ENCODE measurements around the gene IGDCC3.

Gene IGDCC3

GRCh38 chr15:65377976-65378366, at the start of gene IGDCC3:
TSS of gene IGDCC3 (minus strand) at chr15:65378002. CDS start at chr15:65377788, 214 bp downstream.
- no peak for DNase-seq

GRCh38 chr15:65426216-65426853, 48.5 kb upstream of the IGDCC3 start:
- no peak for DNase-seq

- DNase-seq, result no peak
These were observed 46.9 kb upstream of the IGDCC3 start for GRCh38 chr15:65424683-65425082.

GRCh38 chr15:65423976-65424679, 46.3 kb upstream of the IGDCC3 start:
- DNase-seq, result no peak

- DNase-seq, result no peak
These were observed 45.6 kb upstream of the IGDCC3 start for GRCh38 chr15:65423150-65423975.

- DNase-seq, result peak; percentile 46
These were observed 43.8 kb upstream of the IGDCC3 start for GRCh38 chr15:65421360-65422215.

GRCh38 chr15:65420975-65421359, 43.2 kb upstream of the IGDCC3 start:
- no peak for DNase-seq

- DNase-seq, result no peak
These were observed 40.8 kb upstream of the IGDCC3 start for GRCh38 chr15:65418596-65418995.

GRCh38 chr15:65416845-65417416, 39.1 kb upstream of the IGDCC3 start:
- DNase-seq, result no peak

GRCh38 chr15:65414841-65415621, 37.2 kb upstream of the IGDCC3 start:
- DNase-seq, result no peak

GRCh38 chr15:65413760-65414144, 36.0 kb upstream of the IGDCC3 start:
- DNase-seq, result no peak

- DNase-seq, result no peak
These were observed 35.4 kb upstream of the IGDCC3 start for GRCh38 chr15:65413051-65413759.

- DNase-seq, result no peak
These were observed 34.8 kb upstream of the IGDCC3 start for GRCh38 chr15:65412556-65412955.

GRCh38 chr15:65411465-65412071, 33.8 kb upstream of the IGDCC3 start:
- DNase-seq, result no peak

GRCh38 chr15:65410972-65411371, 33.2 kb upstream of the IGDCC3 start:
- DNase-seq, result no peak

- no peak for DNase-seq
These were observed 32.2 kb upstream of the IGDCC3 start for GRCh38 chr15:65410036-65410435.

GRCh38 chr15:65409036-65409631, 31.3 kb upstream of the IGDCC3 start:
- DNase-seq, result peak; percentile 36

- DNase-seq, result no peak
These were observed 30.7 kb upstream of the IGDCC3 start for GRCh38 chr15:65408324-65409035.

- no peak for DNase-seq
These were observed 28.7 kb upstream of the IGDCC3 start for GRCh38 chr15:65406424-65407000.

Measured in amniotic stem cell (primary cell).